Erythroblast (primary cell): ENCODE results near the gene RHOXF2B.
"Not testable (repeated sequence)": the region's sequence is repeated elsewhere in the genome, so short reads cannot be mapped to it uniquely, and the experiment has no call there.

Experiments
- DNase-seq, 2 experiments: peaks; one replicate each; lab custom pipeline; 2025; lab: John Stamatoyannopoulos, UW
- GATA1 ChIP-seq: IDR thresholded peaks from 2 replicates; pipeline ENCODE4 v1.6.1; 2011; ENCODE audit warnings: low read depth, mild to moderate bottlenecking, control low read depth, low read length, moderate library complexity
- POLR2A ChIP-seq: IDR thresholded peaks from 2 replicates; pipeline ENCODE4 v1.6.1; 2011; ENCODE audit warnings: mild to moderate bottlenecking, low read length

RHOXF2B gene

DNA sequence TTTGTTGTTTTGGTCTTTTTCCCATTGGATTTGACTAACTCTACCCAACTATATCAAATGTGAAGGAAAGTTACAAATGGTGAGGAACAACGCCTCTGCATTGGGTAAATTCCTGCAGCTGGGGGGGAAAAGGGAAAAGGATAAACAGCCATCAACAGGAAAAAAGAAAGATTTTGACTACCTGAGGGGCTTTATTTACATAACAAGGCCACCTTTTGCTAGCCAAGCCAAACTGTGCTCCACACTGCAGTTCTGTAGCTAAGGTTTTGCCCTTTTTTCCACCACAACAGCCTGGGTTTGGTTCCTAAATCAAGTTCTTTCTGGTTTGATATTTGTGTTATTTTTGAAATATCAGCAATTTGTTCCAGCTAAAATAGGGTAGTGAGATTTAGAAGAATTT, 40.8 kb downstream of the RHOXF2B start:
- no peak for DNase-seq
- TF ChIP-seq POLR2A, result no peak

GRCh38 chrX:120035522-120036309, 41.8 kb downstream of the RHOXF2B start:
- not testable (repeated sequence) for DNase-seq

GRCh38 chrX:120029354-120029753, 48.1 kb downstream of the RHOXF2B start:
- no peak for TF ChIP-seq POLR2A
- no peak for TF ChIP-seq GATA1
- peak in 1 of 2 experiments; percentile 0 for DNase-seq

- DNase-seq, result no peak
- TF ChIP-seq GATA1 (no peak), POLR2A (no peak)
These were observed 54.2 kb downstream of the RHOXF2B start for GRCh38 chrX:120023259-120023658.

GRCh38 chrX:120022763-120023162, 54.7 kb downstream of the RHOXF2B start:
- no peak for DNase-seq
- TF ChIP-seq POLR2A, result no peak
- no peak for TF ChIP-seq GATA1
